Measurements from ENCODE around the gene MRPL22. TPM values are rescaled to one million over a fixed set of nuclear protein-coding genes. Genes with fewer than 3 reads are reported as not detected.
"Not testable (repeated sequence)": the region's sequence is repeated elsewhere in the genome, so short reads cannot be mapped to it uniquely, and the experiment has no call there.

The MRPL22 gene
- total and polyA plus RNA-seq, 3 experiments from 2014 or later: 87.2 to 90.2 (median 88.5) TPM

- H3K4me1 ChIP-seq (ENCODE audit: insufficient read depth, low read length); H3K9me3 Mint-ChIP-seq; H3K4me3 Mint-ChIP-seq; H3K27ac ChIP-seq (ENCODE audit: low read depth, low read length); H3K36me3 ChIP-seq (ENCODE audit: insufficient read depth, low read length); H3K4me1 Mint-ChIP-seq; H3K27ac Mint-ChIP-seq; CTCF ChIA-PET; POLR2A ChIA-PET; H3K36me3 Mint-ChIP-seq; DNase-seq; H3K27me3 ChIP-seq (ENCODE audit: insufficient read depth, low read length, poor library complexity, severe bottlenecking); H3K4me3 ChIP-seq (ENCODE audit: low read length); H3K9me3 ChIP-seq (ENCODE audit: low read length): not testable (repeated sequence)
- H3K27me3 Mint-ChIP-seq: peaks cover 12 to 38% of the 10 kb centered on the region in 2 donors
Observed at GRCh38 chr5:155002722-155003121, 61.8 kb downstream of the MRPL22 start.

- no peak overlapping the region for H3K4me3 ChIP-seq (ENCODE audit: low read length)
- ChIA-PET CTCF (no interaction called here), POLR2A (no interaction called here)
Observed at GRCh38 chr5:155004138-155004744, 63.4 kb downstream of the MRPL22 start.

GRCh38 chr5:155006265-155006664 lies 65.4 kb downstream of the MRPL22 start:
- DNase-seq; H3K9me3 ChIP-seq (ENCODE audit: low read length); H3K4me3 ChIP-seq (ENCODE audit: low read length); H3K4me3 Mint-ChIP-seq; H3K4me1 ChIP-seq (ENCODE audit: insufficient read depth, low read length); H3K4me1 Mint-ChIP-seq; H3K27me3 ChIP-seq (ENCODE audit: insufficient read depth, low read length, poor library complexity, severe bottlenecking); H3K36me3 Mint-ChIP-seq; H3K36me3 ChIP-seq (ENCODE audit: insufficient read depth, low read length); CTCF ChIA-PET; H3K27ac ChIP-seq (ENCODE audit: low read depth, low read length); H3K27ac Mint-ChIP-seq; H3K9me3 Mint-ChIP-seq; POLR2A ChIA-PET: not testable (repeated sequence)
- H3K27me3 Mint-ChIP-seq: peaks cover 9 to 40% of the 10 kb centered on the region in 2 donors

More at GRCh38 chr5:155004138-155004744, 63.4 kb downstream of the MRPL22 start:
- Histone ChIP-seq H3K27me3 (ENCODE audit: insufficient read depth, low read length, poor library complexity, severe bottlenecking) (no peaks in the 10 kb centered on the region), H3K27ac (ENCODE audit: low read depth, low read length) (no peak overlapping the region), H3K9me3 (ENCODE audit: low read length) (no peaks in the 10 kb centered on the region), H3K36me3 (ENCODE audit: insufficient read depth, low read length) (no peaks in the 10 kb centered on the region), H3K4me1 (ENCODE audit: insufficient read depth, low read length) (no peaks in the 10 kb centered on the region)
- no peaks in the 10 kb centered on the region for H3K4me1 Mint-ChIP-seq
- no peak overlapping the region for H3K4me3 Mint-ChIP-seq
- H3K27me3 Mint-ChIP-seq: peaks cover 12 to 42% of the 10 kb centered on the region in 2 donors
- DNase-seq: peak in 1 of 5 donors; percentile 6
- H3K36me3 Mint-ChIP-seq: peaks cover 0 to 3% (median 0%) of the 10 kb centered on the region in 3 donors
- no peak overlapping the region for H3K27ac Mint-ChIP-seq
- H3K9me3 Mint-ChIP-seq: peaks cover 0 to 3% (median 0%) of the 10 kb centered on the region in 5 donors

- H3K27me3 Mint-ChIP-seq: peaks cover 12 to 40% of the 10 kb centered on the region in 2 donors
- Histone ChIP-seq H3K9me3 (ENCODE audit: low read length) (no peaks in the 10 kb centered on the region), H3K27me3 (ENCODE audit: insufficient read depth, low read length, poor library complexity, severe bottlenecking) (no peaks in the 10 kb centered on the region), H3K4me1 (ENCODE audit: insufficient read depth, low read length) (no peaks in the 10 kb centered on the region), H3K27ac (ENCODE audit: low read depth, low read length) (no peak overlapping the region), H3K36me3 (ENCODE audit: insufficient read depth, low read length) (no peaks in the 10 kb centered on the region), H3K4me3 (ENCODE audit: low read length) (no peak overlapping the region)
- no peaks in the 10 kb centered on the region for H3K4me1 Mint-ChIP-seq
- H3K9me3 Mint-ChIP-seq: peaks cover 0 to 3% (median 0%) of the 10 kb centered on the region in 5 donors
- no peak for DNase-seq
- no peaks in the 10 kb centered on the region for H3K36me3 Mint-ChIP-seq
- ChIA-PET POLR2A (no interaction called here), CTCF (no interaction called here)
- H3K27ac Mint-ChIP-seq: no peak overlapping the region
- H3K4me3 Mint-ChIP-seq: no peak overlapping the region
Observed at GRCh38 chr5:155008669-155009068, 67.8 kb downstream of the MRPL22 start.

- H3K27me3 ChIP-seq (ENCODE audit: insufficient read depth, low read length, poor library complexity, severe bottlenecking): no peaks in the 10 kb centered on the region
- Mint-ChIP-seq H3K27ac (no peak overlapping the region), H3K4me1 (no peaks in the 10 kb centered on the region)
Observed at GRCh38 chr5:155010881-155011280, 70.0 kb downstream of the MRPL22 start.

GRCh38 chr5:155013526-155013925 lies 72.7 kb downstream of the MRPL22 start, which contains the start of gene KIF4B:
Gene KIF4B (plus strand): TSS chr5:155013755. CDS start chr5:155013860, 105 bp downstream.
- no peak within 1 kb of the TSS for H3K4me3 Mint-ChIP-seq
- no peaks in the 10 kb centered on the region for H3K9me3 Mint-ChIP-seq
- Histone ChIP-seq H3K36me3 (ENCODE audit: insufficient read depth, low read length) (no peaks in the 10 kb centered on the region), H3K27ac (ENCODE audit: low read depth, low read length) (no peak within 1 kb of the TSS), H3K4me3 (ENCODE audit: low read length) (no peak within 1 kb of the TSS), H3K4me1 (ENCODE audit: insufficient read depth, low read length) (no peaks in the 10 kb centered on the region), H3K9me3 (ENCODE audit: low read length) (no peaks in the 10 kb centered on the region), H3K27me3 (ENCODE audit: insufficient read depth, low read length, poor library complexity, severe bottlenecking) (no peaks in the 10 kb centered on the region)
- DNase-seq: no peak
- CTCF ChIA-PET: no interaction called here
- H3K27me3 Mint-ChIP-seq: peaks cover 8 to 20% of the 10 kb centered on the region in 2 donors
- H3K4me1 Mint-ChIP-seq: no peaks in the 10 kb centered on the region
- H3K27ac Mint-ChIP-seq: no peak within 1 kb of the TSS
- no peaks in the 10 kb centered on the region for H3K36me3 Mint-ChIP-seq
- POLR2A ChIA-PET: no interaction called here

More at GRCh38 chr5:155010881-155011280, 70.0 kb downstream of the MRPL22 start:
- ChIA-PET CTCF (no interaction called here), POLR2A (no interaction called here)
- Histone ChIP-seq H3K4me1 (ENCODE audit: insufficient read depth, low read length) (no peaks in the 10 kb centered on the region), H3K9me3 (ENCODE audit: low read length) (no peaks in the 10 kb centered on the region), H3K27ac (ENCODE audit: low read depth, low read length) (no peak overlapping the region), H3K4me3 (ENCODE audit: low read length) (no peak overlapping the region), H3K36me3 (ENCODE audit: insufficient read depth, low read length) (no peaks in the 10 kb centered on the region)
- no peaks in the 10 kb centered on the region for H3K36me3 Mint-ChIP-seq
- no peak overlapping the region for H3K4me3 Mint-ChIP-seq
- DNase-seq: no peak
- peaks cover 0 to 2% (median 0%) of the 10 kb centered on the region in 5 donors for H3K9me3 Mint-ChIP-seq
- peaks cover 9 to 34% of the 10 kb centered on the region in 2 donors for H3K27me3 Mint-ChIP-seq

GRCh38 chr5:155015239-155015638 lies 74.4 kb downstream of the MRPL22 start:
- no peaks in the 10 kb centered on the region for H3K36me3 ChIP-seq (ENCODE audit: insufficient read depth, low read length)
- H3K36me3 Mint-ChIP-seq: no peaks in the 10 kb centered on the region
- ChIA-PET POLR2A (no interaction called here), CTCF (no interaction called here)
- no peak overlapping the region for H3K27ac Mint-ChIP-seq
- H3K4me3 Mint-ChIP-seq: no peak overlapping the region
- H3K4me1 ChIP-seq (ENCODE audit: insufficient read depth, low read length): no peaks in the 10 kb centered on the region
- no peak overlapping the region for H3K27ac ChIP-seq (ENCODE audit: low read depth, low read length)
- H3K27me3 ChIP-seq (ENCODE audit: insufficient read depth, low read length, poor library complexity, severe bottlenecking): no peaks in the 10 kb centered on the region
- H3K4me3 ChIP-seq (ENCODE audit: low read length): no peak overlapping the region
- H3K9me3 Mint-ChIP-seq: no peaks in the 10 kb centered on the region
- no peaks in the 10 kb centered on the region for H3K9me3 ChIP-seq (ENCODE audit: low read length)
- no peaks in the 10 kb centered on the region for H3K4me1 Mint-ChIP-seq
- DNase-seq: no peak
- peaks cover 8 to 23% of the 10 kb centered on the region in 2 donors for H3K27me3 Mint-ChIP-seq

- H3K9me3 Mint-ChIP-seq: no peaks in the 10 kb centered on the region
- no peaks in the 10 kb centered on the region for H3K36me3 ChIP-seq (ENCODE audit: insufficient read depth, low read length)
- CTCF ChIA-PET: no interaction called here
Observed at GRCh38 chr5:155017610-155018009, 76.7 kb downstream of the MRPL22 start.

More at GRCh38 chr5:155017610-155018009, 76.7 kb downstream of the MRPL22 start:
- Histone ChIP-seq H3K27me3 (ENCODE audit: insufficient read depth, low read length, poor library complexity, severe bottlenecking) (no peaks in the 10 kb centered on the region), H3K27ac (ENCODE audit: low read depth, low read length) (no peak overlapping the region), H3K4me3 (ENCODE audit: low read length) (no peak overlapping the region), H3K4me1 (ENCODE audit: insufficient read depth, low read length) (no peaks in the 10 kb centered on the region), H3K9me3 (ENCODE audit: low read length) (no peaks in the 10 kb centered on the region)
- Mint-ChIP-seq H3K4me1 (no peaks in the 10 kb centered on the region), H3K4me3 (no peak overlapping the region), H3K36me3 (no peaks in the 10 kb centered on the region), H3K27ac (no peak overlapping the region), H3K27me3 (peaks cover 8 to 20% of the 10 kb centered on the region in 2 donors)
- DNase-seq: no peak
- POLR2A ChIA-PET: no interaction called here
